HG02610 (cell line): ENCODE data around the gene SPCS3.
"Not testable (repeated sequence)": the region's sequence is repeated elsewhere in the genome, so short reads cannot be mapped to it uniquely, and the experiment has no call there.

Experiments used
- ATAC-seq: cut with Tn5 transposase; IDR thresholded peaks from one replicate; pipeline ENCODE4 v1.9.1; 2021; ENCODE audit warnings: mild to moderate bottlenecking, moderate library complexity; ENCODE audit not compliant: unreplicated experiment

The SPCS3 gene

GRCh38 chr4:176340871-176341685, 21.3 kb downstream of the SPCS3 start:
- ATAC-seq = peak; percentile 71

GRCh38 chr4:176342384-176342783, 22.6 kb downstream of the SPCS3 start:
- no peak for ATAC-seq

DNA sequence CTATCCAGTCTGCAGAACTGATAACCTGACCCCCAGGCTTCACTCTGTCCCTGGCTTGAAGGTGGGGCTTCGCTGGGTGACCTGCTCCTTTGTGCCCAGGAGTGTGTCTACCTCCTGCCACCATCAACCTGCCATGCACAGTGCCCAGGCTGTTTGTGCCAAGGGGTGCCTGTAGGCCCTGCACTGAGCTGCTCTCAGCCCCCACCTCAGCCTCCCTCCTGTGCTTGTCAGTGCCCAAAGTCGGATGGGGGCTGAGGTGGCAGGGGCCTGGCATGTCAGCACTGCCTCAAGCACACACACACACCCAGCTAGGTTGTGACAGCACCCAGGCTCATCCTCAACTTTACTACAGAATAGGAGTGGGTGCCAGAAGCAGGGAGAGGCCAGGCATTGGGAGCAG, 23.5 kb downstream of the SPCS3 start:
- ATAC-seq = no peak

GRCh38 chr4:176345346-176345745, 25.6 kb downstream of the SPCS3 start:
- not testable (repeated sequence) for ATAC-seq

- ATAC-seq = not testable (repeated sequence)
Observed at GRCh38 chr4:176346836-176347235, 27.1 kb downstream of the SPCS3 start.

DNA sequence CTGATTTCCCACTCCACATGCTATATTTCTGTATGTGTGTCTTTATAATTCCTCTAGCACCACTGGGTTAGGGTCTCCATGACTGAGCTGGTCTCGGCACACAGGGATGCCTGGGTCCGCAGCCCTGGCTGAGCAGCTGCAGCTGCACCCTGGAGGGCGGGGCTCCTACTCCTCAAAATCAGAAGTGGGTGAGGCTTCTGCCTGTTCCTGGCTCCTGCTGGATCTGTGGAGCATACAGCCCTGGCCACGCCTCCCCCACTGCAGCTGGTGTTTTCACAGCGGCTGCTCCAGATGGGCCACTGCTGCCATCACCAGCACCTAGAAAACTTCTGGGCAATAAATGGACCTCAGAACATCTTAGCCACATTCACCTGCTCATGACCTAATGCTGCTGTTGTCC, 30.9 kb downstream of the SPCS3 start:
- no peak for ATAC-seq

GRCh38 chr4:176354884-176355283, 35.1 kb downstream of the SPCS3 start:
- no peak for ATAC-seq

GRCh38 chr4:176357359-176358082, 37.8 kb downstream of the SPCS3 start:
- ATAC-seq = peak; percentile 100

GRCh38 chr4:176358083-176358469, 38.3 kb downstream of the SPCS3 start:
- peak; percentile 4 for ATAC-seq

DNA sequence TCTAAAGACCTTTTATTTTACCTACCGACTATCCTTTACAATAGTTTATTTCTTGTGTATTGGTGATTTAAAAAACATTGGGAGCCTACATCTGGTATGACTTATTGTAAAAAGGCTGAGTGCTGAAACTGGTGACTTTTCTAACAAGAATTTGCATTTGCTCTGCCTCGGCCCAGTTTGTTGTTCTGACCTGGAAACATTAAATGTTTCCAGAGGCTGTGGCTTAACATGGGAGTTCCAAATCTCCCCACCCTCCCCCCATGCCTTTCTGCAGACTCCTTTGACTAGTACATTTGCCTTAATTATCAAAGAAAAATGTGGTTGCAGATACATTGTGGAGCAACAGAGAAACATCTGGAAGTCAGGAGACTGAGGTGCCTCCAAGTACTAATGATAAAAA, 39.8 kb downstream of the SPCS3 start:
- no peak for ATAC-seq

- no peak for ATAC-seq
Observed at GRCh38 chr4:176360446-176360845, 40.7 kb downstream of the SPCS3 start.

- ATAC-seq = peak; percentile 84
Observed at GRCh38 chr4:176363072-176363471, 43.3 kb downstream of the SPCS3 start.

DNA sequence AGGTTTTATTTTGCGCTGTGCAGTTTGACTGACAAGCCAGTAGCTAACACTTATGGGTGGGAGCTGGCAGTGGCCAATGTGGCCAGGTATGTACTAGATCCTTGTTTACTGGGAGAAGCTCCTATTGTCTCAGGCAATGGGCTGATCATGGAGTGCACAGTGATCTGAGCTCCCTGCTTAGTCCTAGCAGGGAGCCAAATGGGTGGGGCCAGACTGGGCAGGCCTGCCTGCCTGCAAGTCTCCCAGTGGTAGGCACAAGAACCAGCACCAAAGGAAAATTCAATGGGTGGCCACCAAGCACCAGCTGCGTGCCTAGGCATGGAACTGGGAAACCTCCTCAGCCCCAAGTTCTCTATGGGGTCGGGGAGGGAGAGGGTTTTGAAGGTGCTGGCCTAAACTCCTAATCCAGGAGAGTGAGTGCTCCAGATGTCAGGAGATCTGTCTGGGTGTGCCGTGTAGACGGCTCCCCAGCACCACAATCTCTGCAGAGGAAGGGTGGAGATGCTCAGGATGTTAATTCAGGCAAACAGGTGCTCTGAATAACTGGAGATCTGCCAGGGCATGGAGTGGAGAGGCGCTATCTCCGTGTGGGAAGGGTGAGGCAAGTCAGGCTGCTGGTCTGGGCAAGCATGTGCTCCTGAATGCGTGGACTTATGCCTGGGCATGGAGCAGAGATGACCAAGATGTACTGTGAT, 48.2 kb downstream of the SPCS3 start:
- no peak for ATAC-seq

DNA sequence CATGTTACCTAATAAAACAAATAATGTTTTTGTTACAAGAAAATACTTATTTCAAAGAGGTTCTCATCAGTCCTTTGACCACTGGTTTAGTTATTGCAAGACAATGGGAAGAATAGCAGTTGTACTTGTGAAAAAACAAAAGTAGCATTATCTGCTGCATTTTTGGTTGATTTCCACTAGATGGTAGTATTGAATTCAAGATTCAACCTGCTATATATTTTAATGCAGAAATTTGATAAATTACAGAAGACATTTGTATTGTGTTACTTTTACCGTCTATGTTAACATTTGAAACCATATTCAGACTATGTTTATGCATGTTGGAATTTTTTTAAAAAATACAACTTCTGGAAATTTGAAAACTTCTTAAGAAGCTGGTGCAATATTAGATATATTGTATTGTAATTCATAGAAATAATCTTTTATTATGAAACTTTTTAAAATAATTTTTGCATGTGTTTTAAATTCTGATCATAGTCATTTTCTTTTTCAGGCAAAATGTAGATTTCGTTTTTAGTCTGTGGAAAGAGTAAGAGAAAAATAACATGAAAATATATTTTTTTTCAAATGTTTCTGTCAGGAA, 56.4 kb downstream of the SPCS3 start:
- ATAC-seq = no peak

GRCh38 chr4:176377780-176378179, 58.0 kb downstream of the SPCS3 start:
- peak; percentile 91 for ATAC-seq

GRCh38 chr4:176380352-176381157, 60.8 kb downstream of the SPCS3 start:
- ATAC-seq = peak; percentile 33
